Ovary (tissue), 9 donors: Measurements from ENCODE around the gene TMEM72. TPM values are rescaled to one million over a fixed set of nuclear protein-coding genes. Genes with fewer than 3 reads are reported as not detected.

ENCODE experiments used
- DNase-seq, 5 donors: peaks; one replicate each; pipeline ENCODE4 v3.0.0-alpha.2; 2019 to 2020
- H3K27ac ChIP-seq, 2 donors: fragments of 200-600 bp; one replicate each; pipeline versions ENCODE4 v1.5.1 to v1.8.0; 2019 to 2022
- H3K27me3 ChIP-seq: fragments of 200-600 bp; one replicate; pipeline ENCODE4 v1.8.0; 2022
- H3K36me3 ChIP-seq: fragments of 200-600 bp; sonication (generic); one replicate; pipeline ENCODE4 v1.5.1; 2019
- H3K4me1 ChIP-seq: one replicate; pipeline ENCODE4 v1.8.1; 2013; ENCODE audit warnings: mild to moderate bottlenecking, moderate library complexity; ENCODE audit not compliant: insufficient read depth
- H3K4me3 ChIP-seq: fragments of 200-600 bp; sonication (generic); one replicate; pipeline ENCODE4 v1.5.1; 2017
- H3K9me3 ChIP-seq, 2 donors: fragments of 200-600 bp in 1 of 2; sonication (generic) in 1 of 2; one replicate each; pipeline versions ENCODE4 v1.5.1 to v1.8.1; 2013 to 2019; ENCODE audit warnings: mild to moderate bottlenecking in 1 of 2, moderate library complexity in 1 of 2
- CTCF ChIP-seq, 3 donors: fragments of 450-650 bp in 2 of 3; fragments of 200-600 bp in 1 of 3; IDR thresholded peaks; one replicate each; pipeline versions ENCODE4 v1.5.1 to v1.8.0; 2016 to 2022; ENCODE audit warnings: antibody characterized with exemption in 3 of 3, mild to moderate bottlenecking in 1 of 3
- EP300 ChIP-seq: sonication (generic); formaldehyde crosslinking; IDR thresholded peaks from one replicate; pipeline ENCODE4 v1.6.1; 2017; ENCODE audit warnings: antibody characterized with exemption
- POLR2A ChIP-seq: fragments of 450-650 bp; IDR thresholded peaks from one replicate; pipeline ENCODE4 v1.6.1; 2017; ENCODE audit warnings: antibody characterized with exemption, mild to moderate bottlenecking, moderate library complexity
- whole genome bisulfite sequencing, 3 donors: extraction: QIAGEN DNeasy Blood & Tissue Kit in 1 of 3; methylation state at CpG; one replicate each; pipeline versions ENCODE4 v1.1.5 to v1.1.7; 2013 to 2017; 5-methylcytosine and 5-hydroxymethylcytosine counted together
- intact Hi-C, 4 donors: fragments of 100-400 bp; cut with DNase I; formaldehyde crosslinking; loops; one replicate each; pipeline versions ENCODE4 v1.11.0 to v1.15.1; 2022 to 2023
- polyA plus RNA-seq, 2 donors: library from polyadenylated mRNA; stranded (reverse); fragments of 200-250 nt in 1 of 2; fragments of 350-450 nt in 1 of 2; fragmentation: Illumina TruSeq in 1 of 2; extraction: RNeasy Lipid Tissue Mini Kit (QIAGEN cat#74804) in 1 of 2; gene quantifications; one replicate each; pipeline ENCODE4 v1.2.3, GENCODE V29; 2013 to 2014
- total RNA-seq, 7 donors: library from RNA; depleted of rRNA in 2 of 7; stranded (reverse); fragments of >200 nt in 2 of 7; fragmentation: NEBNext Ultra II Directional in 3 of 7; extraction: Animal tissue kit (Norgen Biotek cat#: 25700) in 3 of 7; gene quantifications; one replicate each; pipeline versions ENCODE4 v1.1.0 to v1.2.4, GENCODE V29; 2016 to 2023
- donor health status: DM: no; HTN: no; CAD: no; lungs with moderate emphysema.
- donor health status: DM: no; HTN: no; CAD: no.
- donor health status: Bipolar disorder and iron deficiency.
- donor health status: DM: yes; HTN: yes; CAD: no.
- donor health status: DM: no; HTN: no; CAD: no.
- donor health status: DM: yes; HTN: yes; CAD: no.

TMEM72 gene
- total and polyA plus RNA-seq, 9 donors: 0.05 TPM; not detected in 8

GRCh38 chr10:44983895-44984278 lies 72.8 kb downstream of the TMEM72 start:
- TF ChIP-seq EP300 (no peak), CTCF (IDR thresholded peaks at IDR 0.05) (no peak), POLR2A (no peak)
- Histone ChIP-seq H3K9me3 (no peaks in the 10 kb centered on the region), H3K4me3 (no peak overlapping the region), H3K27ac (peak overlapping the region in 1 of 2 donors; percentile 76), H3K36me3 (no peaks in the 10 kb centered on the region), H3K4me1 (peaks cover 49% of the 10 kb centered on the region), H3K27me3 (no peaks in the 10 kb centered on the region)
- peak in 4 of 5 donors; percentile 18 to 27 (median 24) for DNase-seq
- intact Hi-C loops: no loop called here
- WGBS, 3 donors: 86 to 90% (median 88%) methylated on average over 10 of the region's 10 CpGs

- peak in 4 of 5 donors; percentile 18 to 37 (median 32) for DNase-seq
- Histone ChIP-seq H3K4me1 (peaks cover 42% of the 10 kb centered on the region), H3K27me3 (no peaks in the 10 kb centered on the region), H3K27ac (peak overlapping the region; percentile 48 to 76), H3K4me3 (no peak overlapping the region), H3K36me3 (no peaks in the 10 kb centered on the region), H3K9me3 (no peaks in the 10 kb centered on the region)
- intact Hi-C loops: no loop called here
- WGBS, 3 donors: 93 to 94% (median 93%) methylated on average over 15 of the region's 15 CpGs
- TF ChIP-seq CTCF (IDR thresholded peaks at IDR 0.05) (no peak), EP300 (no peak), POLR2A (no peak)
Measured at GRCh38 chr10:44984671-44985101, 73.5 kb downstream of the TMEM72 start.

GRCh38 chr10:44985175-44985681 lies 74.1 kb downstream of the TMEM72 start:
- no peaks in the 10 kb centered on the region for H3K9me3 ChIP-seq
- H3K4me1 ChIP-seq: peaks cover 41% of the 10 kb centered on the region
- H3K27me3 ChIP-seq: no peaks in the 10 kb centered on the region
- no peak for TF ChIP-seq EP300
- no peak for TF ChIP-seq CTCF (IDR thresholded peaks at IDR 0.05)
- TF ChIP-seq POLR2A: no peak
- intact Hi-C loops: no loop called here
- peak overlapping the region; percentile 48 to 76 for H3K27ac ChIP-seq
- 55 to 70% (median 66%) methylated on average over 9 of the region's 9 CpGs for WGBS, 3 donors
- DNase-seq: peak in 3 of 5 donors; percentile 14 to 33 (median 23)
- H3K4me3 ChIP-seq: no peak overlapping the region
- H3K36me3 ChIP-seq: no peaks in the 10 kb centered on the region

GRCh38 chr10:44986179-44986578 lies 75.0 kb downstream of the TMEM72 start:
- Histone ChIP-seq H3K4me1 (peaks cover 37% of the 10 kb centered on the region), H3K36me3 (no peaks in the 10 kb centered on the region), H3K27ac (peak overlapping the region; percentile 35 to 76), H3K9me3 (no peaks in the 10 kb centered on the region), H3K27me3 (no peaks in the 10 kb centered on the region), H3K4me3 (no peak overlapping the region)
- TF ChIP-seq EP300: no peak
- TF ChIP-seq CTCF (IDR thresholded peaks at IDR 0.05): no peak
- no peak for TF ChIP-seq POLR2A
- WGBS, 3 donors: 46 to 60% (median 47%) methylated on average over 3 of the region's 3 CpGs
- peak in 2 of 5 donors; percentile 5 to 8 for DNase-seq
- intact Hi-C loops: no loop called here

Other genes with a start within 250 kb of the TMEM72 start
- gene RASSF4, start 48.5 kb downstream of the TMEM72 start, total RNA-seq: 10 to 100 TPM in 3 of 7 donors, 1 to 10 TPM in 4; 4.8 to 21.9 (median 7.3) TPM
- gene RASSF4, start 48.5 kb downstream of the TMEM72 start, polyA plus RNA-seq: 1 to 10 TPM; 8.1 to 9.7 TPM
- gene DEPP1, start 67.5 kb downstream of the TMEM72 start, total RNA-seq: 100 to 1,000 TPM in 5 of 7 donors, 10 to 100 TPM in 2; 35.6 to 511 (median 174) TPM
- gene DEPP1, start 67.5 kb downstream of the TMEM72 start, polyA plus RNA-seq: 100 to 1,000 TPM in 1 of 2 donors, 10 to 100 TPM in 1; 56.7 to 603 TPM
- 10 to 100 TPM; 19.4 to 38.0 (median 28.6) TPM for gene ZNF22, start 89.6 kb downstream of the TMEM72 start, total RNA-seq
- gene ZNF22, start 89.6 kb downstream of the TMEM72 start, polyA plus RNA-seq: 10 to 100 TPM; 25.5 to 27.4 TPM